Gastrocnemius medialis (tissue), 4 donors: ENCODE data around the gene DNAJB13. TPM values are rescaled to one million over a fixed set of nuclear protein-coding genes. Genes with fewer than 3 reads are reported as not detected.
A peak's percentile ranks its signal among the peaks of the same experiment; 100 is the strongest.

ENCODE experiments used
- ATAC-seq, 2 donors: fragments of 150-250 bp; one replicate each; pipeline ENCODE4 v1.9.1; 2016
- DNase-seq, 2 donors: peaks; one replicate each; pipeline ENCODE4 v3.0.0-alpha.2; 2019
- H3K27ac ChIP-seq, 4 donors: fragments of 200-600 bp; sonication (generic); 1 replicate in 1 of 4; 2 replicates in 3 of 4; pipeline ENCODE4 v1.5.1; 2016 to 2018; ENCODE audit warnings: mild to moderate bottlenecking in 2 of 4, moderate library complexity in 1 of 4
- H3K27me3 ChIP-seq, 3 donors: fragments of 200-600 bp; sonication (generic) in 2 of 3; 1 replicate in 1 of 3; 2 replicates in 2 of 3; pipeline versions ENCODE4 v1.5.1 to v1.6.0; 2016 to 2019; ENCODE audit warnings: mild to moderate bottlenecking in 1 of 3, moderate library complexity in 1 of 3
- H3K36me3 ChIP-seq, 2 donors: fragments of 200-600 bp; sonication (generic) in 1 of 2; one replicate each; pipeline ENCODE4 v1.5.1; 2017 to 2018
- H3K4me1 ChIP-seq, 2 donors: fragments of 200-600 bp; sonication (generic) in 1 of 2; one replicate each; pipeline ENCODE4 v1.5.1; 2016 to 2017; ENCODE audit warnings: mild to moderate bottlenecking in 2 of 2
- H3K4me3 ChIP-seq, 4 donors: fragments of 200-600 bp; sonication (generic) in 3 of 4; 1 replicate in 1 of 4; 2 replicates in 3 of 4; pipeline ENCODE4 v1.5.1; 2016 to 2019; ENCODE audit warnings: mild to moderate bottlenecking in 2 of 4
- H3K9me3 ChIP-seq, 3 donors: fragments of 200-600 bp; sonication (generic) in 2 of 3; 1 replicate in 1 of 3; 2 replicates in 2 of 3; pipeline ENCODE4 v1.5.1; 2016 to 2019
- CTCF ChIP-seq, 5 experiments: fragments of 450-650 bp in 3 of 5; fragments of 200-600 bp in 2 of 5; sonication (generic) in 2 of 5; IDR thresholded peaks in 4 of 5; conservative IDR thresholded peaks in 1 of 5; 1 replicate in 4 of 5; 2 replicates in 1 of 5; pipeline ENCODE4 v1.5.1; 2016 to 2019; ENCODE audit warnings: antibody characterized with exemption in 5 of 5, mild to moderate bottlenecking in 3 of 5, moderate library complexity in 3 of 5
- POLR2A ChIP-seq, 2 donors: fragments of 450-650 bp; IDR thresholded peaks; one replicate each; pipeline ENCODE4 v1.6.1; 2017; ENCODE audit warnings: antibody characterized with exemption in 2 of 2, mild to moderate bottlenecking in 2 of 2, moderate library complexity in 2 of 2
- in situ Hi-C, 4 donors: fragments of 200-750 bp; cut with MboI; loops; one replicate each; pipeline versions ENCODE4 v1.15.0 to v1.8.0; 2017; ENCODE audit warnings: low sequenced_read_pairs in 4 of 4
- intact Hi-C: fragments of 100-400 bp; cut with DNase I; formaldehyde crosslinking; loops from one replicate; pipeline ENCODE4 v1.15.1; 2023; ENCODE audit warnings: low total_unique reads
- total RNA-seq, 4 donors: library from RNA; depleted of rRNA; stranded (reverse); fragments of >200 nt; gene quantifications; one replicate each; pipeline versions ENCODE4 v1.1.0 to v1.2.3, GENCODE V29; 2016

Gene DNAJB13
- total RNA-seq, 4 donors from 2014 or later: not detected

- intact Hi-C loops: no loop called here
- no peak for ATAC-seq
These were observed 48.9 kb downstream of the DNAJB13 start for GRCh38 chr11:73999581-74000306.

GRCh38 chr11:74000307-74001133 is 49.7 kb downstream of the DNAJB13 start:
- in situ Hi-C loops (no loop called here), intact Hi-C loops (no loop called here)
- Histone ChIP-seq H3K4me1 (peaks cover 16 to 35% of the 10 kb centered on the region in 2 donors), H3K36me3 (peaks cover 3 to 42% of the 10 kb centered on the region in 2 donors), H3K27ac (peak overlapping the region; percentile 47 to 99 (median 82)), H3K27me3 (no peaks in the 10 kb centered on the region), H3K4me3 (no peak overlapping the region), H3K9me3 (no peaks in the 10 kb centered on the region)
- TF ChIP-seq POLR2A (IDR thresholded peaks at IDR 0.05) (peak in 1 of 2 donors; percentile 7), CTCF (IDR thresholded peaks at IDR 0.05 in 4 of 5, conservative IDR thresholded peaks at IDR 0.05 in 1 of 5) (no peak)
- ATAC-seq (no peak), DNase-seq (peak in 1 of 2 donors; percentile 15)

More at GRCh38 chr11:73999581-74000306, 48.9 kb downstream of the DNAJB13 start:
- TF ChIP-seq CTCF (IDR thresholded peaks at IDR 0.05 in 4 of 5, conservative IDR thresholded peaks at IDR 0.05 in 1 of 5): no peak
- no peak for TF ChIP-seq POLR2A (IDR thresholded peaks at IDR 0.05)
- no peaks in the 10 kb centered on the region for H3K9me3 ChIP-seq
- peak overlapping the region; percentile 47 to 99 (median 82) for H3K27ac ChIP-seq
- peaks cover 0 to 34% of the 10 kb centered on the region in 2 donors for H3K36me3 ChIP-seq
- no peaks in the 10 kb centered on the region for H3K27me3 ChIP-seq
- no peak for DNase-seq
- no peak overlapping the region for H3K4me3 ChIP-seq
- H3K4me1 ChIP-seq: peaks cover 11 to 28% of the 10 kb centered on the region in 2 donors
- in situ Hi-C loops: no loop called here

GRCh38 chr11:74001822-74002286 is 51.0 kb downstream of the DNAJB13 start:
- H3K4me1 ChIP-seq: peaks cover 28 to 42% of the 10 kb centered on the region in 2 donors
- intact Hi-C loops: no loop called here
- H3K36me3 ChIP-seq: peaks cover 3 to 53% of the 10 kb centered on the region in 2 donors
- no peak overlapping the region for H3K4me3 ChIP-seq
- DNase-seq (peak in 1 of 2 donors; percentile 52), ATAC-seq (peak; percentile 8 to 18)
- peak overlapping the region; percentile 47 to 99 (median 82) for H3K27ac ChIP-seq
- in situ Hi-C loops: no loop called here
- TF ChIP-seq POLR2A (IDR thresholded peaks at IDR 0.05) (peak in 1 of 2 donors; percentile 22), CTCF (IDR thresholded peaks at IDR 0.05 in 4 of 5, conservative IDR thresholded peaks at IDR 0.05 in 1 of 5) (no peak)
- H3K27me3 ChIP-seq: no peaks in the 10 kb centered on the region
- no peaks in the 10 kb centered on the region for H3K9me3 ChIP-seq

GRCh38 chr11:74002832-74003231 is 52.0 kb downstream of the DNAJB13 start:
- no peaks in the 10 kb centered on the region for H3K9me3 ChIP-seq
- H3K27me3 ChIP-seq: no peaks in the 10 kb centered on the region
- H3K27ac ChIP-seq: peak overlapping the region; percentile 47 to 99 (median 82)
- TF ChIP-seq POLR2A (IDR thresholded peaks at IDR 0.05): no peak
- TF ChIP-seq CTCF (IDR thresholded peaks at IDR 0.05 in 4 of 5, conservative IDR thresholded peaks at IDR 0.05 in 1 of 5): no peak
- no peak for ATAC-seq
- intact Hi-C loops: no loop called here
- DNase-seq: no peak
- peaks cover 30 to 42% of the 10 kb centered on the region in 2 donors for H3K4me1 ChIP-seq
- H3K36me3 ChIP-seq: peaks cover 3 to 62% of the 10 kb centered on the region in 2 donors
- in situ Hi-C loops: no loop called here
- no peak overlapping the region for H3K4me3 ChIP-seq
